Activated gamma-delta T cell treated with anti-CD3 and anti-CD28 coated beads, Interleukin-2, amount 50 U/mL, for 16 hours (primary cell): ENCODE measurements around the gene DNAJC16.

Experiments
- DNase-seq: peaks from one replicate; pipeline ENCODE4 v3.0.0-alpha.2; 2020; ENCODE audit warnings: low read depth

DNAJC16 gene

DNA sequence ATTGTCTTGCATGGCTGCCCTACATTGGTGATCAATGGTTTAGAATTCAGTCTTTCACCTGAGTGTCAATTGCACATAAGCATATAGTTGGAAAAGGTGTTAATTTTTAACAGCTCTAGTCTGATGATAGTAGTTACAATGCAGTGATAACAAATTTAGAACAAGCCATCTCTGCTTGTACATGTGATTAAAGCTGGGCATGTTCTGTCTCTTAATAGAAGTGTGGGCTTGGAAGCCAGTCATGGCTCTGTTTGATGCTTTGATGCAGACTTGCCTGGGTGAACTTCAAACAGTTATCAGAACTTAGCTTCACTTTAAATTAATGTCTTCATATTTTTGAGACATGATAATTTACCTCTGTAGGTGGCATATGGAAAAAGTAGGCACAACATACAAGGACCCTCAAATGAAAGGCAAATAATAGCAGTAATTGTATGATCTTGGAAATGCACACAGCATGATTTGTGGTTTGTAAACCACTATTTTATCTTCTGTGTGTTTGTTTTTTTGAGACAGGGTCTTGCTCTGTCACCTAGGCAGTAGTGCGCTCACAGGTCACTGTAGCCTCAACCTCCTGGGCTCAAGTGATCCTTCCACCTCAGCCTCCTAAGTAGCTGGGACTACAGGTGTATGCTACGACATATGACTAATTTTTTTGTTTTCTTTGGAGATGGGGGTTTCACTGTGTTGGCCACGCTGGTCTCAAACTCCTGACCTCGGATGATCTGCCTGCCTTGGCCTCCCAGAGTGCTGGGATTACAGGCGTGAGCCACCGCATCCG is 94.4 kb downstream of the DNAJC16 start:
- no peak for DNase-seq

DNA sequence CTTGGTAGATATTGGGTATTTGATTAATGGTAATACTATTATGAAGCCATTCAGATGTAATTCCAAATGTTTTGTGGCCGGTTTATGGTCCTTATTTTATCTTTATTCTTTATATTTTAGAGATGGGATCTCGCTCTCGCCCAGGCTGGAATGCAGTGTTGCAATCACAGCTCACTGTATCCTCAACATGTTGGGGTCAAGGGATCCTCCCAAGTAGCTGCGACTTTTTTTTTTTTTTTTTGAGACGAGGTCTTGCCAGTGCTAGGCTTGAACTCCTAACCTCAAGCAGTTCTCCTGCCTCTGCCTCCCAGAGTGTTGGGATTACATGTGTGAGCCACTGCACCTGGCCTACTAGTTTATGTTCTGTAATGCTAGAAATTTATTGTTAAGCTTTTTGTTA is 95.3 kb downstream of the DNAJC16 start:
- no peak for DNase-seq

DNA sequence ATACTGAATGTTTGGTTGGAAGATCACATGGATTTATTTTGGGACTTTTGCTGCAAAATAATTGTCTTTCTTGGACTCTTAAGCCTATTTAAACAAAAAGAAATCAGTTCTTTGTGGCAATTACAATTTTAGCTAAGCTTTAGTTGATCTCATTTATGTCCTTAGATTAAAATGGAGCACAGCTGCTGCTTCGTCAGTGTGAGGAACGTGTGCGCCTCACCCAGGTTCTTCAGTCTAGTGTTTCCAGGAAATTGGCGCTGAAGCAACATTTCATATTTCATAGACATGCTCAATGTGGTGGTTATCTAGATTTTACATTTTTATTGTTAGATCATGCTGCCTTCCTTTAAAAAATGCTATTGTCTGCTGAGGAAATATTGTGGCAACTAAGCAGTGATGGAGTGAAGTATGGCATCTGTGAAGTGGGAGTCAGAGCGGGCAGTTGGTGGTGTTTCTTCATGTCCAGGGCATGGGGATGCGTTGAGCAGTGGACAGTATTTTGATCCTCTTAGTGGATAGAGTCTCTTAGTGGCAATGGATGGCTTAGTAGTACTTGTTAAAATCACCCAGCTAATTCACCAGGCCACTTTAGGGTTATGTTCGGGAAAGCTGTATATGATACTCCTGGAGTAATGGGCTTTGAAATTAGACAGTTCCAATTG is 96.2 kb downstream of the DNAJC16 start:
- no peak for DNase-seq

DNA sequence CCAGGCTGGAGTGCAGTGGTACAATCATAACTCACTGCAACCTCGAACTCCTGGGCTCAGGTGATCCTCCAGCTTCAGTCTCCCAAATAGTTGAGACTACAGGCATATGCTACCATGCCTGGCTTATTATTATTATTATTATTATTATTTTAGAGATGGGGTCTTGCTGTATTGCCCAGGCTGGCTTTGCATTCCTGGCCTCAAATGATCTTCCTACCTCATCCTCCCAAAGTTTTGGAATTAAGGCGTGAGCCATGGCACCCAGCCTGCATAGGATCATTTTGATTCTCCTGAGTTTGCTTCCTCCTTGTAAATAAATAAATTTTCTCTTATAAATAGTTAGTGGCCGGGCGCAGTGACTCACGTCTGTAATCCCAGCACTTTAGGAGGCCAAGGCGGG is 96.8 kb downstream of the DNAJC16 start:
- DNase-seq: no peak

DNA sequence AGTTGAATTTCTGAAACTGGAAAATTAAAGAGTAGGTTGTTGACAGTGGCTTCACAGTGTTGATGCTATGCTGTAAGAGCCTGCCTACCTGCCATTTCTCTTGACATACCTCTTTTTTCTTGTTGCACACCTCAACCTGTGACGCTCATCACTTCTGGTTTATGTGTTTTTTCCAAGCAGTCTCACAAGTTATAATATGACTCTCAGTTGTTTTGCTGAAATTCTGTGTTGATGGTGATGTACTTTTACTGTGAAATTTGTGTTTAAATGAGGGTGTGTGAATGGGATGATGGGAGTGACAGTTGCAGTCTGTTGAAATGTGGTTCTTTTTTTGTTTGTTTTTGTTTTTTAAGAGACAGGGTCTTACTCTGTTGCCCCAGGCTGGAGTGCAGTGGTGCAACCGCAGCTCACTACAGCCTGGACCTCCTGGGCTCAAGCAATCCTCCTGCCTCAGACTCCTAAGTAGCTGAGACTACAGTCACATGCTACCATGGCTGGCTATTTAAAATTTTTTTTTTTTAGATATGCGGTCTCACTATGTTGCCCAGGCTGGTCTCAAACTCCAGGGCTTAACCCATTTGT is 97.6 kb downstream of the DNAJC16 start:
- no peak for DNase-seq

DNA sequence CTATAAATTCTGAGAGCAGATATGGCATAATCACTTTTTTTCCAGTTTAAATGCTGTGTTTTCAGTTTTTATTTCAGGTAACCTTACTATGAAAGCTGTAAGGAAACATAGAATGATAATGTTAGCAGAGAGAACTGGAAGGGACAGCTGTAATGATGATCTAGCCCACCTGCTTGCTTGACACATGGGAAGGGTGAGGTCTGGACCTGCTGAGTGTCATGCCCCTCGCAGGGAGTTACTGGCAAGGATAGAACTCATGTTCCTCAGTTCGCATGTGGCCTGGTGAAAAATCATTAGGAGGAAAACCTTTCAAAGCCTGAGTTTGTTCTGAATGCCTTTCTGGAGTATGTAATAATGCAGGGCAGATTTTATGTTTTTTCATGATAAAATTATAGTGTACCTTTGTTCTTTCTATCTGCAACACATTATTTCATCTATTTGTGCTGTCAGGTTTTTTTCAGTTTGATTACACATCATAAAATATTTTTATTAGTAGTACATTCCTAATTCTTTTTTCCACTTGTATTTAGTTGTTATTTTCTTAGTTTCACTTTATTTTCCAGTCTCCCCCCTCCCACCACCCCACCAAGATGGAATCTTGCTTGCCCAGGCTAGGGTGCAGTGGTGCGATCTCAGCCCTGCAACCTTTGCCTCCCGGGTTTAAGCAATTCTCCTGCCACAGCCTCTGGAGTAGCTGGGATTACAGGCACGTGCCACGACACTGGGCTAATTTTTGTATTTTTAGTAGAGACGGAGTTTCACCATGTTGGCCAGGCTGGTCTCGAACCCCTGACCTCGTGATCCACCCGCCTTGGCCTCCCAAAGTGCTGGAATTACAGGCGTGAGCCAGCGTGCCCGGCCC is 98.6 kb downstream of the DNAJC16 start:
- DNase-seq: no peak
